ENCODE results near the gene FASN. TPM values are rescaled to one million over a fixed set of nuclear protein-coding genes. Genes with fewer than 3 reads are reported as not detected.

FASN gene
- total RNA-seq, 1 donor from 2014 or later = 262 TPM

DNA sequence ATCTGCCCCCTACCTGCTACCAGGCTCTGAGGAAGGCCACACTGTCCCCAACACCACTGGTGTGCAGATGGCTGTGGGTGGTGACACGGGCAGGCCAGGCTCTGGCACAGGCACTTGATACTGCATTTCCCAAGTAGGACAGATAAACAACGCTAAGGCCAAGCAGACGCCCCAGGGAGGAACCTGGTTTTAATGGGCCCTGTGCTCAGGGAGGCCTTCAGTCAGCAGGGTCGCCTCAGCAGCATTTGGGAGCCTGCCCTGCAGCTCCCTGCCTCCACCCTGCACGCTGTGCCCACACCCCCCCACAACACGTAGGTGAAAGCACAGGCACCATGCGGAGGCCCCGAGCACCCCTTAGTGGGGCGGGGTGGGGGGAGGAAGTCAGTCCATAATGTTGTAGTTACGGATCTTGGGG is 3.3 kb upstream of the FASN start:
- DNase-seq = no peak

DNA sequence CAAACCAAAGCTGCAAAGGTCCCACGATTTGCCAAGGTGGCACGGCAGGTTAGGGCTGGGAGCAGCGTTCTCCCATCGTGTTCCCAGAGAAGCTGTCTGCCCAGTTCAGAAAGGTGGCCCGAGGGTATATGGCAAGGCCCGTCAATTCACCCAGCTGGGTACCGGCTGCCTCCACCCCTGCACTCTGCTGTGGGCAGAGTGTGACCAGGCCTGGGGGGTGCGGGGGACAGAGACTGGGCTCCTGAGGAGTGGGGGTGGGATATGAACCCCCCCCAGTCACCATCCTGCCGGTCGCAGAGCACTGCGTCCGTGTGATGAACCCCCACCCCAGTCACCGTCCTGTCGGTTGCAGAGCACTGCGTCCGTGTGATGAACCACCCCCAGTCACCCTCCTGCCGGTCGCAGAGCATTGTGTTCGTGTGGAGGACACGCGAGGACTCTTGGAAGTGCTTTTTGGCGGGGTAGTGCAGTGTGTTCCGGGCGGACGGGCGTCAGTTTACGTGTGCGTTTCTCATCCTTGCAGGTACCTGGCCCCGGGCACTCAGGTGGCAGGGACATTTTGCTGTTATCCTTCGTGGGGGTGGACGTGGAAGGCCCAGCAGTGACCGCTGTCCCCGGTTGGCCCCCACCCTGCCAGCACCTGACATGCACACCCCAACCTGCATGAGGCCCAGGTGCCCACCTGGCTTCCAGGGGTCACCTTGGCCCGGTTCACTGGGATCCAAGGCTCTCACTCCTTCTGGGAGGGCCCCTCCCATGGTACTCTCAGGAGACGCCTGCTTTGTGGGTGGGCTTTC is 2.7 kb upstream of the FASN start:
- no peak for DNase-seq

DNA sequence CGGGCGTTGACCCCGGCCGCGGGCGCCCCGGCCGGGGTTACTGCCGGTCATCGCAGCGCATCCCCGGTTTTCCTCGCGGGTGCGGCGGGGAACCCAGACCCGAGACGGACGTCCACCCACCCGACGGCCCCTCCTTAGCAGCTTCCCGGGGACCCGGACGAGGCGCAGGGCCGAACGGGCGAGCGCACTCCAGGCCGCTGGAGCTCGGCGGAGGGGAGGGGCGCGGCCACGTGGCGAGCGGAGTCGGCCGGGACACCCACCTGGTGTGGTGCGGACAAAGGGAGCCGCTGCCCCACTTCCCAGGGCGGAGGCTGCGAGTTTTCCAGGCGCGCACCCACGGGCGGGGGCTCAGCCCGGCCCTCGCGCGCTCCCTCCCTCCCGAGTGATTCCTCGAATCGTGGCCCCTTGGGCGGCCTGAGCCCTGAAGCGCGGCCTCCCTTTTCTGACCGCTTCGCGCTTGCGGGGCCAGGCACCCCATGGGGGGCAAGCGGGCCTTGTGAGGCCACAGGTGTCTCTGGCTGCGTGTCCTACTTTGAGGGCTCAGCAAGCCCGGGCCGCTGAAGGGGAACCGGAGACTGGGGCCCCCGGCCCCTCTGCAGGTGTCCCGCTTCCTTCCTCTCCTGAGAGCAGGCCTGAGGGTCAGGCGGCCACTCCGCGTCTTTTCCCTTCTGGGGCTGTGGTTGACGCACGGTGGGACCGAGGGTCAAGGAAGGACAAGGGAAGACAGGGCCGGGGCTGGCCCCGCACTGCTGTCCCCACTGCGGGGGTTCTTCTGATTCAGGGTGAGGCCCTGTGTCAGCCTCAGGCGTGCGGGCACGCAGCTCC is 1.1 kb upstream of the FASN start:
- DNase-seq = no peak

GRCh38 chr17:82097919-82098168 is 192 bp downstream of the FASN start:
- no peak for DNase-seq

GRCh38 chr17:82097184-82097918 is 685 bp downstream of the FASN start:
- DNase-seq = no peak

DNA sequence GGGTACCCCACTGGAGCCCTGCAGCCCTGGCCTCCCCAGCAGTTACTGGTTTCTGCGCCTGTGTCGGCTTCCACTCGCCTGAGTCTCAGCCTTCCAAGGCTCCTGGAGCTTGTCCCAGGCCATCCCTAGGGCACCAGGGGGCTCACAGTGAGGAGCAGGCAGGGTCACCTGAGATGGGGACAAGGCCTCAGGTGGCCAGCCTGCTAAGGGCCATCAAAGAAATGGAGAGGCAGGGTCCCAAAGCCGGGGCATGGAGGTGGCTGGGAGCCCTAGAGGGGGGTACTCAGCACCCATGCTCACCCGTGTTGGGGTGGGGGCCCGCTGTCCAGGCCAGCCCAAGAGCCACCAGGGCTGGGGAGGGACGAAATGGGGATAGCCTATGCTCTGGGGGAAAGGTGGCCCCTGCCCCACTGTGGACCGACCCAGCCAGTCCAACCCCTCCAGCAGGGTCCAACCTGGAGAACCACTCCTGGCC is 1.3 kb downstream of the FASN start:
- DNase-seq = no peak

GRCh38 chr17:82095777-82096708 is 2.0 kb downstream of the FASN start:
- DNase-seq = no peak

DNA sequence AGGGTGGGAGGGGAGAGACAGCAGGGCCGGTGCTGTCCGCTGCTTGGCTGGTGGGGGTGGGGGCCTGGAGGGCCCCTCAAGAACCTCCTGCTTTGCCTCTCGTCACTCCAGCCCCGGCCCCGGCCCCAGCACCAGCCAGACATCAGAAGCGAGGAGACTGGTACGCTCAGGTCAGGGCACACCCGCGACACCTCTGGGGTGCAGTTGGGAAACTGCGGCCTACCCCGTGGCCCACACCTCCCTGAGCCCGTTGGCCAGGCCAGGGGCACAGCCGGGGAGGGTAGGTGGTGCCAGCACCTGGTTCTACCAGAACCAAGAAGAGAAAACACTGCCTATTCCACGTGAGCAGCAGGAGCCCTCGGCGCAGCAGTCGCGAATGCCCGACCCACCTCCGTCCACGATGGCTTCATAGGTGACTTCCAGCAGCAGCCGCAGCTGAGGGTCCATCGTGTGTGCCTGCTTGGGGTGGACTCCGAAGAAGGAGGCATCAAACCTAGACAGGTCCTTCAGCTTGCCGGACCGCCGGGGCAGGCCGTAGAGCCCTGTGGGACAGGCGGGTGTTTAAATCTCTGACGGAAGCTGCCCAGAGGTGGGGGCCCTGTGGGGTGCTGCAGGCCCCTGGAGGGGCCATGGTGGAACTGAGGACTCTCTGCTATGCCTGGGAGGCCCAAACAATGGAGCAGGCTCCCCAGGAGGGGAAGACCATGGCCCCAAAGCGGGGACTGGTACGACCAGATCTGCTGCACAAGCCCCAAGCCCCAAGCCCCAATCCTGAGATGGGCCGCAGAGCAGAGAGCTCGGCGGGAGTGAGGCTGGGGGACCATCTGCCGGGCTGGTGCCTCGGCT is 2.9 kb downstream of the FASN start:
- no peak for DNase-seq

DNA sequence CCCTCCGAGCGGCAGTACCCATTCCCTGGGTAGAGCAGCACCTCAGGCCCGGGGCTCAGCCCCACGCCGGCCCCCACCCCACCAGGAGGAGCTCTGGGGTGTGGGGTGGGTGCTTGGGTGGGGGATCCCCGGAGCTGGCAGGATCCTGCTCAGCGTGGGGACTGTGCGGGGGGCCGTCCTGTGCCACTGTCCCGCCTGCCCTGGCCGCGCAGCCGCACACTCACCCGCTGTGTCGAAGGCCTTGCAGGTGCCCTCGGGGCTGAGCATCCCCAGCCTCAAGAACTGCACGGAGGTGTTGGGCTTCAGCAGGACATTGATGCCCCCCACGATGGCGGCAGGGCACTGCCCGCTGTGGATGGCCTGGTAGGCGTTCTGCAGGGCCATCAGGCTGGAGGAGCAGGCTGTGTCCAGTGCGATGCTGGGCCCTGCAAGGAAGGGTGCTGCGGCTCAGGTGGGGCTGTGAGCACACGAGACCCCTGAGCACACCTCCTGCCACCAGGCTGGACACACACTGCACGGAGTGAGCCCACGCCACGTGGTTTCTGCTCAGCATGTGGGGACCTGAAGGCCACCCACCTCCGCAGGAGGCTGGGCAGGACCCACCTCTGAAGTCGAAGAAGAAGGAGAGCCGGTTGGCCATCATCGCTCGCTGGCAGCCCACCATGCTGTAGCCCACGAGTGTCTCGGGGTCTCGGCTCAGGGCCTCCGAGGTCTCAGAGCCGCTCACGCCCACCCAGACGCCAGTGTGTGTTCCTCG is 4.9 kb downstream of the FASN start:
- DNase-seq = no peak

- no peak for DNase-seq
These were observed 5.4 kb downstream of the FASN start for GRCh38 chr17:82092628-82092994.

DNA sequence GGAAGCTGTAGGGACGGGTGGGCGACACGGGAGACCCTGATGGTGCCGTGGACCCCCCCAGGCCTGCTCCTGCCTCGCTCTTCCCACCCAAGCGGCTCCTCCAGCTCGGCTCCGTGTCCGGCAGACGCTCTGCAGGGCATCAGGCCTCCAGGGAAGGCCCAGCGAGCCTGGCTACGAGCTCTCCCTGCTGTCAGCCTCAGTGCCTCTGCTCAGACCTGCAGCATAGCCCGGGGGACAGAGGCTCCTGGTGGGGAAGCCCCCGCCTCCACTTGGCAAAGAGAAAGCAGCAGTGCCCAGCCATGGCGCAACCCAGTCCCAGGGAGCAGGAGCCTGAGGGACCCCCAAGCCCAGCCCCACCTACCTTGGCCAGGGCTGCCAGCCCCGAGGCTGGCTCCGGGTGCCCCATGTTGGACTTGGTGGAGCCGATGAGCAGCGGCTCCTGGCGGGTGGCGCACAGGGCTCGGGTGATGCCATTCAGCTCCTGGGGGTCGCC is 5.9 kb downstream of the FASN start:
- no peak for DNase-seq

DNA sequence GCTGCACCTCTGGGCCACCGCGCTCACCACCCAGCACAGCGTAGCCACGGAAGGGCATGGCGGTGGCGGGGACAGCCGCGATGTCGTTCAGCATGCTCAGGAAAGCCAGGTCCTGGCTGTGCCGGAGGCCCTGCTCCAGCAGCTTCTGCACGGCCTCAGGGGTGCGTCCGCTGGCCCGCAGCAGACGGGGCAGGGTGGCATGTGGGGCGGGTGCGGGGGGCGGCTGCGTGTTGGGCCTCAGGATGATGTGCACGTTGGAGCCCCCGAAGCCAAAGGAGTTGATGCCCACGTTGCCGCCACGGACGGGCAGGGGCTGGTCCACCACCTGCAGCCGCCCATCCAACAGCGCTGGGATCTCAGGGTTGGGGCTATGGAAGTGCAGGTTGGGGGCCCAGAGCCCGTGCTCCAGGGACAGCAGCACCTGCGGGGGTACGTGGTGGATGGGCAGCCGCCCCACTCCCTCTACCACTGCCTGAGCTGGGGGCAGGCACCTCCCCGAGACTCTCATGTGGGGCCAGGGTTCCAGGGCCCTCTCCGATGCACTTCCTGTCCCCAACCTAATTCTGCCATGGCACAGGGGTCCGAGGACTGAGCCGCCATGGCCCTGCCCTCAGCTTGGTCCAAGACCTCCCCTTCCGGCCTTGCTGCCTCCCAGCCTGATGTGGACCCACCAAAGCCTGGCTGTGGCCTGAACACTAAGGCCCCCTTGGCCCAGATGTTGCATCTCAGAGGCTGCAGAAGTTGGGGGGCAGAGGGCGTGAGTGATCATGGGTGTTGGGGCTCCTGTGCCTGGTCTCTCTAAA is 6.6 kb downstream of the FASN start:
- DNase-seq = no peak

GRCh38 chr17:82090549-82091263 is 7.3 kb downstream of the FASN start:
- no peak for DNase-seq

GRCh38 chr17:82089723-82090548 is 8.1 kb downstream of the FASN start:
- no peak for DNase-seq

DNA sequence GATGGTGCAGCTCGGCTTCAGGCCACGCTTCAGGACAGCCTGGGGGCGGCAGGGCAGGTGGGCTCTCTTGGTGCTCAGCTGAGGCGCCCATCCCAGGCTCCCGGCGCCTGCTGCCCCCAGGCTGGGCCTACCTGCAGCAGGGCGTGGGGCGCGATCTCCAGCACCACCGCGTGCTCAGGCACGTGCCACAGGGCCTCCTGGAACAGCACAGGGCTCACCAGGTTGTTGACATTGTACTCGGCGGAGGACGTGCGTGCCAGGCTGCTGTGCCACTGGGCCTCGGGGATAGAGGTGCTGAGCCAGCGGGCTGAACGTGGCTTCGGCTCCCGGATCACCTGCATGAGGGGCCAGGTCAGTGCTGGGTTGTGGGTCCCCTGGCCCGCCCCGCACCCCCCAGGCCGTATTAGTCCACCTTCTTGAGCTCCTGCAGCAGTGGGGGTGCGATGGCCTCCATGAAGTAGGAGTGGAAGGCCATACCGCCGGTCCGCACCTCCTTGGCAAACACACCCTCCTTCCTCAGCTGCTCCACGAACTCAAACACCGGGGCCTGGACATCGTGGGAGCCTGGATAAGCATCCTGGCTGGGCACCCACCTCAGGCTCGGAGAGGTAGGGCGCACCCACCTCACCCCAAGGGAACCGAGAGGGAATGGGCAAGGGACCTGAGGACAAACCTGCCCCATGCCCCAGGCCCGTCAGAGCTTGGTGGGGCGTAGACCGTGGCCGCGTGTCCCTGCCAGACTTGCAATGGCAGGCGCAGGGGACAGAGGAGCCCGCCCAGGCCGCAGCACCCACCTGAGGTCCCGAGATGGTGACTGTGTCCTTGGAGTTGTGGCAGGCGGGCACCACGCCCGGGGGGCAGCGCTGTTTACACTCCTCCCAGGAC is 9.0 kb downstream of the FASN start:
- no peak for DNase-seq
